Measurements from ENCODE around the gene DNAH3.

The DNAH3 gene

GRCh38 chr16:21167929-21168602 lies 17.4 kb upstream of the DNAH3 start:
- H3K4me1 ChIP-seq (ENCODE audit: control insufficient read depth in 1 of 2, insufficient read depth in 2 of 2, low read length in 2 of 2): no peaks in the 10 kb centered on the region
- H3K27ac ChIP-seq (ENCODE audit: low read depth, low read length): no peak overlapping the region
- no peak overlapping the region for H3K9ac ChIP-seq (ENCODE audit: low read depth in 1 of 2, low read length in 2 of 2)
- H3K9me3 ChIP-seq (ENCODE audit: control insufficient read depth in 1 of 2, low read length in 2 of 2): no peaks in the 10 kb centered on the region
- H3K4me3 ChIP-seq (ENCODE audit: low read depth in 1 of 2, low read length in 2 of 2): no peak overlapping the region
- H3K27me3 ChIP-seq (ENCODE audit: control insufficient read depth in 1 of 2, insufficient read depth in 2 of 2, low read length in 2 of 2): no peaks in the 10 kb centered on the region
- peaks cover 22 to 34% of the 10 kb centered on the region in 2 donors for H3K36me3 ChIP-seq (ENCODE audit: control insufficient read depth in 1 of 2, insufficient read depth in 2 of 2, low read length in 2 of 2)

GRCh38 chr16:21167360-21167759 lies 16.7 kb upstream of the DNAH3 start:
- peaks cover 17 to 36% of the 10 kb centered on the region in 2 donors for H3K36me3 ChIP-seq (ENCODE audit: control insufficient read depth in 1 of 2, insufficient read depth in 2 of 2, low read length in 2 of 2)
- no peak overlapping the region for H3K9ac ChIP-seq (ENCODE audit: low read depth in 1 of 2, low read length in 2 of 2)
- H3K4me3 ChIP-seq (ENCODE audit: low read depth in 1 of 2, low read length in 2 of 2): no peak overlapping the region
- peaks cover 4% of the 10 kb centered on the region in 2 donors for H3K4me1 ChIP-seq (ENCODE audit: control insufficient read depth in 1 of 2, insufficient read depth in 2 of 2, low read length in 2 of 2)
- H3K27me3 ChIP-seq (ENCODE audit: control insufficient read depth in 1 of 2, insufficient read depth in 2 of 2, low read length in 2 of 2): no peaks in the 10 kb centered on the region
- no peaks in the 10 kb centered on the region for H3K9me3 ChIP-seq (ENCODE audit: control insufficient read depth in 1 of 2, low read length in 2 of 2)
- no peak overlapping the region for H3K27ac ChIP-seq (ENCODE audit: low read depth, low read length)

GRCh38 chr16:21166561-21166961 lies 15.9 kb upstream of the DNAH3 start:
- H3K27ac ChIP-seq (ENCODE audit: low read depth, low read length): no peak overlapping the region
- H3K36me3 ChIP-seq (ENCODE audit: control insufficient read depth in 1 of 2, insufficient read depth in 2 of 2, low read length in 2 of 2): peaks cover 17 to 36% of the 10 kb centered on the region in 2 donors
- peaks cover 4% of the 10 kb centered on the region in 2 donors for H3K4me1 ChIP-seq (ENCODE audit: control insufficient read depth in 1 of 2, insufficient read depth in 2 of 2, low read length in 2 of 2)
- no peak overlapping the region for H3K4me3 ChIP-seq (ENCODE audit: low read depth in 1 of 2, low read length in 2 of 2)
- no peak overlapping the region for H3K9ac ChIP-seq (ENCODE audit: low read depth in 1 of 2, low read length in 2 of 2)
- no peaks in the 10 kb centered on the region for H3K27me3 ChIP-seq (ENCODE audit: control insufficient read depth in 1 of 2, insufficient read depth in 2 of 2, low read length in 2 of 2)
- no peaks in the 10 kb centered on the region for H3K9me3 ChIP-seq (ENCODE audit: control insufficient read depth in 1 of 2, low read length in 2 of 2)

GRCh38 chr16:21164521-21165168 lies 14.0 kb upstream of the DNAH3 start:
- Histone ChIP-seq H3K27ac (ENCODE audit: low read depth, low read length) (no peak overlapping the region), H3K36me3 (ENCODE audit: control insufficient read depth in 1 of 2, insufficient read depth in 2 of 2, low read length in 2 of 2) (peaks cover 8 to 23% of the 10 kb centered on the region in 2 donors), H3K4me3 (ENCODE audit: low read depth in 1 of 2, low read length in 2 of 2) (no peak overlapping the region), H3K9ac (ENCODE audit: low read depth in 1 of 2, low read length in 2 of 2) (no peak overlapping the region), H3K27me3 (ENCODE audit: control insufficient read depth in 1 of 2, insufficient read depth in 2 of 2, low read length in 2 of 2) (no peaks in the 10 kb centered on the region), H3K4me1 (ENCODE audit: control insufficient read depth in 1 of 2, insufficient read depth in 2 of 2, low read length in 2 of 2) (peaks cover 4 to 6% of the 10 kb centered on the region in 2 donors), H3K9me3 (ENCODE audit: control insufficient read depth in 1 of 2, low read length in 2 of 2) (no peaks in the 10 kb centered on the region)

- no peak overlapping the region for H3K27ac ChIP-seq (ENCODE audit: low read depth, low read length)
- no peaks in the 10 kb centered on the region for H3K27me3 ChIP-seq (ENCODE audit: control insufficient read depth in 1 of 2, insufficient read depth in 2 of 2, low read length in 2 of 2)
- H3K9ac ChIP-seq (ENCODE audit: low read depth in 1 of 2, low read length in 2 of 2): no peak overlapping the region
- H3K4me1 ChIP-seq (ENCODE audit: control insufficient read depth in 1 of 2, insufficient read depth in 2 of 2, low read length in 2 of 2): peaks cover 4 to 14% of the 10 kb centered on the region in 2 donors
- peaks cover 8 to 23% of the 10 kb centered on the region in 2 donors for H3K36me3 ChIP-seq (ENCODE audit: control insufficient read depth in 1 of 2, insufficient read depth in 2 of 2, low read length in 2 of 2)
- H3K4me3 ChIP-seq (ENCODE audit: low read depth in 1 of 2, low read length in 2 of 2): no peak overlapping the region
- no peaks in the 10 kb centered on the region for H3K9me3 ChIP-seq (ENCODE audit: control insufficient read depth in 1 of 2, low read length in 2 of 2)
These were observed 12.9 kb upstream of the DNAH3 start for GRCh38 chr16:21163576-21163975.

- Histone ChIP-seq H3K9ac (ENCODE audit: low read depth in 1 of 2, low read length in 2 of 2) (no peak overlapping the region), H3K4me1 (ENCODE audit: control insufficient read depth in 1 of 2, insufficient read depth in 2 of 2, low read length in 2 of 2) (peaks cover 9 to 20% of the 10 kb centered on the region in 2 donors), H3K9me3 (ENCODE audit: control insufficient read depth in 1 of 2, low read length in 2 of 2) (no peaks in the 10 kb centered on the region), H3K27me3 (ENCODE audit: control insufficient read depth in 1 of 2, insufficient read depth in 2 of 2, low read length in 2 of 2) (no peaks in the 10 kb centered on the region), H3K27ac (ENCODE audit: low read depth, low read length) (no peak overlapping the region), H3K4me3 (ENCODE audit: low read depth in 1 of 2, low read length in 2 of 2) (no peak overlapping the region), H3K36me3 (ENCODE audit: control insufficient read depth in 1 of 2, insufficient read depth in 2 of 2, low read length in 2 of 2) (peaks cover 8 to 23% of the 10 kb centered on the region in 2 donors)
These were observed 12.1 kb upstream of the DNAH3 start for GRCh38 chr16:21162661-21163151.

GRCh38 chr16:21161211-21161610 lies 10.6 kb upstream of the DNAH3 start:
- Histone ChIP-seq H3K4me3 (ENCODE audit: low read depth in 1 of 2, low read length in 2 of 2) (no peak overlapping the region), H3K27ac (ENCODE audit: low read depth, low read length) (no peak overlapping the region), H3K36me3 (ENCODE audit: control insufficient read depth in 1 of 2, insufficient read depth in 2 of 2, low read length in 2 of 2) (peaks cover 0 to 12% of the 10 kb centered on the region in 2 donors), H3K27me3 (ENCODE audit: control insufficient read depth in 1 of 2, insufficient read depth in 2 of 2, low read length in 2 of 2) (no peaks in the 10 kb centered on the region), H3K9me3 (ENCODE audit: control insufficient read depth in 1 of 2, low read length in 2 of 2) (no peaks in the 10 kb centered on the region), H3K9ac (ENCODE audit: low read depth in 1 of 2, low read length in 2 of 2) (no peak overlapping the region), H3K4me1 (ENCODE audit: control insufficient read depth in 1 of 2, insufficient read depth in 2 of 2, low read length in 2 of 2) (peaks cover 13 to 29% of the 10 kb centered on the region in 2 donors)

- H3K27ac ChIP-seq (ENCODE audit: low read depth, low read length): no peak overlapping the region
- H3K36me3 ChIP-seq (ENCODE audit: control insufficient read depth in 1 of 2, insufficient read depth in 2 of 2, low read length in 2 of 2): peaks cover 0 to 12% of the 10 kb centered on the region in 2 donors
- no peak overlapping the region for H3K4me3 ChIP-seq (ENCODE audit: low read depth in 1 of 2, low read length in 2 of 2)
- no peaks in the 10 kb centered on the region for H3K9me3 ChIP-seq (ENCODE audit: control insufficient read depth in 1 of 2, low read length in 2 of 2)
- H3K27me3 ChIP-seq (ENCODE audit: control insufficient read depth in 1 of 2, insufficient read depth in 2 of 2, low read length in 2 of 2): no peaks in the 10 kb centered on the region
- peaks cover 13 to 29% of the 10 kb centered on the region in 2 donors for H3K4me1 ChIP-seq (ENCODE audit: control insufficient read depth in 1 of 2, insufficient read depth in 2 of 2, low read length in 2 of 2)
- H3K9ac ChIP-seq (ENCODE audit: low read depth in 1 of 2, low read length in 2 of 2): no peak overlapping the region
These were observed 9.6 kb upstream of the DNAH3 start for GRCh38 chr16:21160276-21160675.

GRCh38 chr16:21159281-21159951 lies 8.8 kb upstream of the DNAH3 start:
- Histone ChIP-seq H3K4me3 (ENCODE audit: low read depth in 1 of 2, low read length in 2 of 2) (peak overlapping the region; percentile 71 to 88), H3K27ac (ENCODE audit: low read depth, low read length) (no peak overlapping the region), H3K9ac (ENCODE audit: low read depth in 1 of 2, low read length in 2 of 2) (peak overlapping the region; percentile 63 to 65), H3K9me3 (ENCODE audit: control insufficient read depth in 1 of 2, low read length in 2 of 2) (no peaks in the 10 kb centered on the region), H3K27me3 (ENCODE audit: control insufficient read depth in 1 of 2, insufficient read depth in 2 of 2, low read length in 2 of 2) (no peaks in the 10 kb centered on the region), H3K36me3 (ENCODE audit: control insufficient read depth in 1 of 2, insufficient read depth in 2 of 2, low read length in 2 of 2) (peaks cover 0 to 8% of the 10 kb centered on the region in 2 donors), H3K4me1 (ENCODE audit: control insufficient read depth in 1 of 2, insufficient read depth in 2 of 2, low read length in 2 of 2) (peaks cover 13 to 29% of the 10 kb centered on the region in 2 donors)
